ENCODE measurements around the gene SHB. TPM values are rescaled to one million over a fixed set of nuclear protein-coding genes. Genes with fewer than 3 reads are reported as not detected.

Gene SHB
- total and polyA plus RNA-seq, 2 experiments from 2014 or later: 20.8 to 48.3 TPM

DNA sequence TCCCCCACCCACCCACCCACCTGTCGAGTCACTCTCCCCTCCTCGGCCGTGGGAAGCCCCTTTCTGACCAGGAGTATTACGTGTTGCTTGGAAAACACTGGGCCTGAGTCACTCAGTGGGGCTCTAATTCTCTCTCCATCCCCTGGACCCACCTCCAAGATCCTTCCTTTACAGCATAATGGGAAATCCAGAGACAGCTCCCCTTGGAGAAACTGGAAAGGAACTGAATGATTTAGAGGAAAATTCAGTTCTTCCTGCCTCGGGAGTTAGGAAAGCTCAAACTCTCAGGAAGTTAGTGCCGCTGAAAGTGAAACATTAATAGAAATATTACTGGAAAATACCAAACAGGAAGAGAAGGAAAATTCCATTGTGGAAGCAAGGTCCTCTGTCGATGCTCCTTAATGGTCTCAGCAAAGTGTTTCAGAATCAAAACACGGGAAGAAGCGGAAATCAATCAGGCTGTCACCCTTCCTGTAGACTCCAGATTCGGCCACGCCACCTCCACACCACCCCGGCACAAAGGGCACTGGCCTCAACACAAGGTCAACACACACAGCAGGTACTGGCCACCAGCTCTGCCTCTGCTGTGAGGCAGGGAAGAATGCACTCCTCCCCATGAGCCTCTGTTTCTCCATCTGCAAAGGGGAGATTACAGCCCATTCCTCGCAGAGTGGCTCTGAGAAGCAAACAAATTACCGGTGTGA lies 9.6 kb downstream of the SHB start:
- Histone ChIP-seq H3K9me2 (replicated peaks; ENCODE audit: insufficient read depth) (no peaks in the 10 kb centered on the region), H3K36me3 (replicated peaks; ENCODE audit: insufficient read depth, low read depth) (no peaks in the 10 kb centered on the region), H3K4me3 (no peak overlapping the region), H3K4me1 (ENCODE audit: insufficient read depth) (peaks cover 50% of the 10 kb centered on the region), H4K20me1 (ENCODE audit: insufficient read depth, poor library complexity, severe bottlenecking) (peaks cover 24% of the 10 kb centered on the region), H3K79me2 (peaks cover 100% of the 10 kb centered on the region), H3K27ac (peak overlapping the region; percentile 31), H2AFZ (no peak overlapping the region), H3K4me2 (no peak overlapping the region), H3K9me3 (ENCODE audit: low read depth) (no peaks in the 10 kb centered on the region), H3K27me3 (no peaks in the 10 kb centered on the region)
- DNase-seq (ENCODE audit: low spot score): no peak
- 82% methylated on average over 14 of the region's 14 CpGs for WGBS (ENCODE audit: low lambda C conversion rate, missing lambda C conversion rate)
- TF ChIP-seq EZH2 (IDR thresholded peaks at IDR 0.05; ENCODE audit: borderline replicate concordance) (no peak), EZH2phosphoT487 (IDR thresholded peaks at IDR 0.05; ENCODE audit: low read depth, severe bottlenecking, unreplicated experiment) (no peak)
- TF ChIP-seq, protein P1, sequence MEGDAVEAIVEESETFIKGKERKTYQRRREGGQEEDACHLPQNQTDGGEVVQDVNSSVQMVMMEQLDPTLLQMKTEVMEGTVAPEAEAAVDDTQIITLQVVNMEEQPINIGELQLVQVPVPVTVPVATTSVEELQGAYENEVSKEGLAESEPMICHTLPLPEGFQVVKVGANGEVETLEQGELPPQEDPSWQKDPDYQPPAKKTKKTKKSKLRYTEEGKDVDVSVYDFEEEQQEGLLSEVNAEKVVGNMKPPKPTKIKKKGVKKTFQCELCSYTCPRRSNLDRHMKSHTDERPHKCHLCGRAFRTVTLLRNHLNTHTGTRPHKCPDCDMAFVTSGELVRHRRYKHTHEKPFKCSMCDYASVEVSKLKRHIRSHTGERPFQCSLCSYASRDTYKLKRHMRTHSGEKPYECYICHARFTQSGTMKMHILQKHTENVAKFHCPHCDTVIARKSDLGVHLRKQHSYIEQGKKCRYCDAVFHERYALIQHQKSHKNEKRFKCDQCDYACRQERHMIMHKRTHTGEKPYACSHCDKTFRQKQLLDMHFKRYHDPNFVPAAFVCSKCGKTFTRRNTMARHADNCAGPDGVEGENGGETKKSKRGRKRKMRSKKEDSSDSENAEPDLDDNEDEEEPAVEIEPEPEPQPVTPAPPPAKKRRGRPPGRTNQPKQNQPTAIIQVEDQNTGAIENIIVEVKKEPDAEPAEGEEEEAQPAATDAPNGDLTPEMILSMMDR (IDR thresholded peaks at IDR 0.05; ENCODE audit: poor library complexity): no peak

- no peak overlapping the region for H3K4me2 ChIP-seq
- H3K36me3 ChIP-seq (replicated peaks; ENCODE audit: insufficient read depth, low read depth): no peaks in the 10 kb centered on the region
- no peaks in the 10 kb centered on the region for H3K9me3 ChIP-seq (ENCODE audit: low read depth)
- H4K20me1 ChIP-seq (ENCODE audit: insufficient read depth, poor library complexity, severe bottlenecking): peaks cover 27% of the 10 kb centered on the region
- H3K4me1 ChIP-seq (ENCODE audit: insufficient read depth): peaks cover 43% of the 10 kb centered on the region
- no peak for DNase-seq (ENCODE audit: low spot score)
- H3K9me2 ChIP-seq (replicated peaks; ENCODE audit: insufficient read depth): no peaks in the 10 kb centered on the region
- TF ChIP-seq EZH2phosphoT487 (IDR thresholded peaks at IDR 0.05; ENCODE audit: low read depth, severe bottlenecking, unreplicated experiment) (no peak), EZH2 (IDR thresholded peaks at IDR 0.05; ENCODE audit: borderline replicate concordance) (no peak)
- TF ChIP-seq, protein P1 (IDR thresholded peaks at IDR 0.05; ENCODE audit: poor library complexity): no peak
- H3K27ac ChIP-seq: peak overlapping the region; percentile 31
- H3K27me3 ChIP-seq: no peaks in the 10 kb centered on the region
- WGBS (ENCODE audit: low lambda C conversion rate, missing lambda C conversion rate): 80% methylated on average over 13 of the region's 13 CpGs
- peaks cover 100% of the 10 kb centered on the region for H3K79me2 ChIP-seq
- no peak overlapping the region for H3K4me3 ChIP-seq
- no peak overlapping the region for H2AFZ ChIP-seq
Measured at GRCh38 chr9:38058452-38059232, 10.4 kb downstream of the SHB start.

DNA sequence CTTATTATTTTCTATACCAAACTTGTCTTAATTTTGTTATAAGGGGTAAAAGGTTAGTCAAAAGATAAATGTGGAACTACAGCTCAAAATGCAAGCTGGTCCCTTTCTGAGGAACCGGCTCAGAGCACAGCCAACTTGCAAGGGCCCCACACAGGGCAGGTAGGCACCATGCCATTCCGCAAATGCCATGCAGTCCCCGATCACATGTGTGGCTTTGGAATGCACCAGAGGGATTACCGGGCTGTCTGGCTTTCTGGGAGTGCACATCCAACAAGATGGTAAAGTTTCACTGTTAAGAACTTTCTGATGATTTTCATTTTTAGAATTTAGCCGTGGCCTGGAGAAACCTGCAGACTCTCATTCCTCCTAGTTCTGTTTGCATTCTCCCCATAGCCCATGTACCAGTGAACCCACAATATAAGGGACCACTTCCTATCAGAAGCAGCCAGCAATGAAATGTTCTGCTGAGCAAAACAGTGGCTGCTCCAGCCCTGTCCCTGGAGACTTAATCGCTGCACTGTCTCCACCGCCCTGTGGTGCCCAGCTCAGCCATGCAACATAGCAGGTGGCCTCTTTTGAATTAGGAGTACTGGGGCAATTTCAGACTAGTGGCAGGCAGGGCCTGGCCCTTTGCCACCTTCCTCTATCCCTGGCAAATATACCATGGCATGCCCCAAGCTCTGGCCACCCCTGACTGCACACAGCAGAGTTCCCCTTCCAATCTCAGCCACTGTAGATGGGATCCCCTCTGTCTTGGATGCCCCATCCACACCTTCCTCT lies 11.4 kb downstream of the SHB start:
- DNase-seq (ENCODE audit: low spot score): no peak
- WGBS (ENCODE audit: low lambda C conversion rate, missing lambda C conversion rate): 74% methylated on average over 7 of the region's 7 CpGs
- H3K4me3 ChIP-seq: no peak overlapping the region
- H4K20me1 ChIP-seq (ENCODE audit: insufficient read depth, poor library complexity, severe bottlenecking): peaks cover 29% of the 10 kb centered on the region
- no peak overlapping the region for H3K27ac ChIP-seq
- no peak overlapping the region for H3K4me2 ChIP-seq
- TF ChIP-seq EZH2phosphoT487 (IDR thresholded peaks at IDR 0.05; ENCODE audit: low read depth, severe bottlenecking, unreplicated experiment): no peak
- TF ChIP-seq, protein P1 (IDR thresholded peaks at IDR 0.05; ENCODE audit: poor library complexity): no peak
- no peak for TF ChIP-seq EZH2 (IDR thresholded peaks at IDR 0.05; ENCODE audit: borderline replicate concordance)
- no peaks in the 10 kb centered on the region for H3K27me3 ChIP-seq
- peaks cover 100% of the 10 kb centered on the region for H3K79me2 ChIP-seq
- peaks cover 33% of the 10 kb centered on the region for H3K4me1 ChIP-seq (ENCODE audit: insufficient read depth)
- no peaks in the 10 kb centered on the region for H3K9me3 ChIP-seq (ENCODE audit: low read depth)
- H2AFZ ChIP-seq: no peak overlapping the region
- H3K9me2 ChIP-seq (replicated peaks; ENCODE audit: insufficient read depth): no peaks in the 10 kb centered on the region
- no peaks in the 10 kb centered on the region for H3K36me3 ChIP-seq (replicated peaks; ENCODE audit: insufficient read depth, low read depth)
